NCI-H345 (cell line): ENCODE measurements around the gene INPPL1.
"Not testable (repeated sequence)": the region's sequence is repeated elsewhere in the genome, so short reads cannot be mapped to it uniquely, and the experiment has no call there.

ENCODE experiments used
- DNase-seq: peaks from one replicate; lab custom pipeline; 2025; lab: John Stamatoyannopoulos, UW

The INPPL1 gene, protein sequence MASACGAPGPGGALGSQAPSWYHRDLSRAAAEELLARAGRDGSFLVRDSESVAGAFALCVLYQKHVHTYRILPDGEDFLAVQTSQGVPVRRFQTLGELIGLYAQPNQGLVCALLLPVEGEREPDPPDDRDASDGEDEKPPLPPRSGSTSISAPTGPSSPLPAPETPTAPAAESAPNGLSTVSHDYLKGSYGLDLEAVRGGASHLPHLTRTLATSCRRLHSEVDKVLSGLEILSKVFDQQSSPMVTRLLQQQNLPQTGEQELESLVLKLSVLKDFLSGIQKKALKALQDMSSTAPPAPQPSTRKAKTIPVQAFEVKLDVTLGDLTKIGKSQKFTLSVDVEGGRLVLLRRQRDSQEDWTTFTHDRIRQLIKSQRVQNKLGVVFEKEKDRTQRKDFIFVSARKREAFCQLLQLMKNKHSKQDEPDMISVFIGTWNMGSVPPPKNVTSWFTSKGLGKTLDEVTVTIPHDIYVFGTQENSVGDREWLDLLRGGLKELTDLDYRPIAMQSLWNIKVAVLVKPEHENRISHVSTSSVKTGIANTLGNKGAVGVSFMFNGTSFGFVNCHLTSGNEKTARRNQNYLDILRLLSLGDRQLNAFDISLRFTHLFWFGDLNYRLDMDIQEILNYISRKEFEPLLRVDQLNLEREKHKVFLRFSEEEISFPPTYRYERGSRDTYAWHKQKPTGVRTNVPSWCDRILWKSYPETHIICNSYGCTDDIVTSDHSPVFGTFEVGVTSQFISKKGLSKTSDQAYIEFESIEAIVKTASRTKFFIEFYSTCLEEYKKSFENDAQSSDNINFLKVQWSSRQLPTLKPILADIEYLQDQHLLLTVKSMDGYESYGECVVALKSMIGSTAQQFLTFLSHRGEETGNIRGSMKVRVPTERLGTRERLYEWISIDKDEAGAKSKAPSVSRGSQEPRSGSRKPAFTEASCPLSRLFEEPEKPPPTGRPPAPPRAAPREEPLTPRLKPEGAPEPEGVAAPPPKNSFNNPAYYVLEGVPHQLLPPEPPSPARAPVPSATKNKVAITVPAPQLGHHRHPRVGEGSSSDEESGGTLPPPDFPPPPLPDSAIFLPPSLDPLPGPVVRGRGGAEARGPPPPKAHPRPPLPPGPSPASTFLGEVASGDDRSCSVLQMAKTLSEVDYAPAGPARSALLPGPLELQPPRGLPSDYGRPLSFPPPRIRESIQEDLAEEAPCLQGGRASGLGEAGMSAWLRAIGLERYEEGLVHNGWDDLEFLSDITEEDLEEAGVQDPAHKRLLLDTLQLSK

DNA sequence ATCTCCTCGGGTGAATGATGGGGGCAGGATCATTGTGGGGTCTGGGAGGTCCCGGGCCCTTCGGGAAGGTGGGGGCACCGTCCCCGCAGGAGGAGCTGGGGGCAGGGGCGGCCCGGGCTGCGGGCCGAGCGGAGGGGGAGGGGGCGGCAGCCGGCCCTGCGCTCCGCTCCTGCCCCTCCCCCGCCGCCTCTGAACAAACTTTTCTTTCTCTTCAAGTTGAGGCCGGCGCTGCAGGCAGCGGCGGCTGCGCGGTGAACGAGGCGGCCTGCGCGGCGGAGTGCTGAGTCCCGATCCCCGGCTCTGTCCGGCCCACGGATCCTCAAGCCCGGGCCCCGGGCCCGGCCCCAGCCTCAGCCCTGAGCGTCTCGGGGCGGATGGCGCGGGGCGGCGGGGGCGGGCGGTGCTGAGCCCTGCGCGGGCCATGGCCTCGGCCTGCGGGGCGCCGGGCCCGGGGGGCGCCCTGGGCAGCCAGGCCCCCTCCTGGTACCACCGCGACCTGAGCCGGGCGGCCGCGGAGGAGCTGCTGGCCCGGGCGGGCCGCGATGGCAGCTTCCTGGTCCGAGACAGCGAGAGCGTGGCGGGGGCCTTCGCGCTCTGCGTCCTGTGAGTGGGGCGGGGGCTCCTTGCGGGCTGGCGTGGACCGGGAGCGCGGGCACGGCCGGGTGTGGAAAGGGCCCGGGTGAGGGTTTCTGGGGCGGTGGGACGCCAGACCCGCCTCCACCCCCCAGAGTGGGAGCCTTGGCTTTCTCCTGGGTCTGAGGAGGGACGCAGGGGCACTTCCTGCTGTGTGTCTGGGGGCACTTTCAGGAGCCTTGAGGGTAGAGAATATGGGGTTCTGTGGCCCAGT, at the start of gene INPPL1:
Gene INPPL1, plus strand, starts transcription at position 204 of the 847 bp plus-strand sequence. Its CDS starts 218 bp downstream, at position 422.
- DNase-seq, result no peak

DNA sequence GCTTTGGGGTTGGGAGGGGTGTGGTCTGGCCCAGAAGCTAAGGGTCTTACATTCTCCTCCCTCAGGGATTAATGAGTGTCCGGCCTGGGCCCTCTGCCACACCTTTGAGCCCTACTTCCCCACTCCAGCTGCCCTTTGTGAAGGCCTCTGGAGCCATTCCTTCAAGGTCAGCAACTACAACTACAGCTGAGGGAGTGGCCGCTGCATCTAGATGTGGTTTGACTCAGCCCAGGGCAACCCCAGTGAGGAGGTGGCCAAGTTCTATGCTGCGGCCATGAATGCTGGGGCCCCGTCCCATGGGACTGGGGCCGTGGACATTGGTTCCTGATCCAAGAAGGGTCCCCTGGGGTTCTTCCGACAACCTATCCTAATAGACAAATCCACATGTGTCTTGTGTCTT, 46.9 kb upstream of the INPPL1 start:
- DNase-seq, result no peak

DNA sequence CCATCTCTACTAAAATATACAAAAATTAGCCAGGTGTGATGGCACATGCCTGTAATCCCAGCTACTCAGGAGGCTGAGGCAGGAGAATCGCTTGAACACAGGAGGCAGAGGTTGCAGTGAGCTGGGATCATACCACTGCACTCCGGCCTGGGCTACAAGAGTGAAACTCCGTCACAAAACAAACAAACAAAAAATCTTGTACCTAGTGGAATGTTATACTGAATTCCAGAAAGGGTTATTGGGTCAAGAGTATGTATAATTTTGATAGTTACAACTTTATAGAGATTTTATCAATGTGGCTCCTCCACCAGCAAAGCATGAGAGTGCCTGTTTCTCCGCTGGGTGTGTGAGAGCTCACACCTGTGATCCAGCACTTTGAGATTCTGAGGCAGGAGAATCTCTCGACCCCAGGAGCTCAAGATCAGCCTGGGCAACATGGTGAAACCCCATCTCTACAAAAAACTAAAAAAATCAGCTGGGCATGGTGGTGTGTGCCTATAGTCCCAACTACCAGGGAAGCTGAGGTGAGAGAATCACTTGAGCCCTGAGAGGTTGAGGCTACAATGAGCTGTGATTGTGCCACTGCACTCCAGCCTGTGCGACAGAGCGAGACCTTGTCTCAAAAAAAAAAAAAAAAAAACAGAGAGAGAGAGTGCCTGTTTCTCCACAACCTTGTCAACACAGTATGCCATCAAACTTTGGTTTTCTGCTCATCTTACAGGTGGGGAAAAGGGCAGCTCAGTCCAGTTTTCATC, 45.3 kb upstream of the INPPL1 start:
- DNase-seq, result no peak

DNA sequence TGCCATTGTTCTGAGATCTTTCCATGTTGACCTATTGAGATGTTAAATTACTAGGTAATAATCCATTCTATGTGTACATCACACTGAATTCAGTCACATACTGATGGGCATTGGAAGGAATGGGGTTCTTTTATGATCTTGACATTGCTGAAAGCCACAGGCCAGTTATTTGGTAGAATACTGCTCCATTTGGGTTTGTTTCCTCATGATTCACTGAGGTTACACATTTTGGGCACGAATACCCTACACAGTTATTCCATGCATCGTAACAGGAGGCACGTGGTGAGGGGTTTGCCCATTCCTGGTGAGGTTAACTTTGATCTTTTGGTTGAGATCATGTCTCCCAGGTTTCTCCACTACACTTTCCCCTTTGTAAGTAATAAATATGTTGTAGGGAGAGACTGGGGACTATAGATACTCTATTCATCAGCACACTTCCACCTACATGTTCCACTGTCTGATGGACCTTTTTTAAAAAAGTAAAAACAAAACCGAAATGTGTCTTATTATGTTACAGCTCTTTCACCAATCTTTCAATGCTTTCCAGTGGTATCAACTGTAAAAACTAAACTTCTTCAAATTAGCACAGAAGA, 44.7 kb upstream of the INPPL1 start:
- no peak for DNase-seq

DNA sequence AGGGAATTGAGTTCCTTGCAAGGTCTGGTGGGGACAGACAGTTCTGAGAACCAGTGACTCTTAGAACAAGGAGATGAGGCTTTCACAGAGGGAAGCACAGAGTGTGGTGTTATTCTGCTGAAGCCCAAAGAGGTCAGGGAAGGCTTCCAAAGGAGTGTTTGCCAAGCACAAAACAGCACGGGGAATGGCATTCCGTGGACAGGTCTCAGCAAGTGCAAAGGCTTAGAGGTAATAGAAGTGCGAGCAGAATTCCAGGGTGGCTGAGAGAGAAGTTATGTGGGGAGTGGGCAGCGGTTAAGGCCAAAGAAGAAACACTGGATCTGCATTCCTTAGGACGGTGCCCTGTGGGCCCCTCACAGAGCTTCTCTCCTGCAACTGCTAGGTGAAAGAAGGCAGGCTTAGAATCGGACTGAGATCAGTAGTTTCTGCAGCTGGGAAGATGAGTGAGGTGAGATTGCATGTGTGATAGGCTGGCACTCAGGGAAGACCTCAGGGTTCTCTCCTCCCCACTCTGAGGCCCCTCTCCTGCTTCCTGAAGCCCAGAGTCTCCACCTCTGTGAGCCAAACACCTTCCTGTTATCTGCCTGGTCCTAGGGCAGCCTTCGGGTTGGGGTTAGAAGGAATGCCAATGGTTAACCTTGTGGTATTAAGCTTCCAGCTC, 43.5 kb upstream of the INPPL1 start:
- DNase-seq, result not testable (repeated sequence)

DNA sequence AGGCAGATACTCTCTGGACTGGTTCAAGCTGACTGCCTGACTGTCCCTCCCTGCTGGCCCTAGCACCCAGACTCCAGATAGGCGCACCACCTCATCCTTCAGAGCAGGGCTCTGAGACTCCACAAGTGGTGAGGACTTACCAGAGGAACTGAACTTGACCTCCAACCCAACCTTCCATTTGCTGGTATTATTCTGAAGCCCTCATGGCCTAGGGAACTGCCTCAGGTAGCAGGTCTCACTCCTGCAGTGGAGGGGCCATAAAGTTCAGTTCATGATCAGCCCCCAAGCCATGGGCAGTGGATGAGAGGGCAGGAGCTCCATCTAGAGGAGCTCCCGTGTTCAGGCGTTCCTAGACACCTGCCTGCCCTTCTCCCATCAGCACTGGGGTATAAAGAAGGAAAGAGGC, 43.0 kb upstream of the INPPL1 start:
- DNase-seq, result not testable (repeated sequence)

DNA sequence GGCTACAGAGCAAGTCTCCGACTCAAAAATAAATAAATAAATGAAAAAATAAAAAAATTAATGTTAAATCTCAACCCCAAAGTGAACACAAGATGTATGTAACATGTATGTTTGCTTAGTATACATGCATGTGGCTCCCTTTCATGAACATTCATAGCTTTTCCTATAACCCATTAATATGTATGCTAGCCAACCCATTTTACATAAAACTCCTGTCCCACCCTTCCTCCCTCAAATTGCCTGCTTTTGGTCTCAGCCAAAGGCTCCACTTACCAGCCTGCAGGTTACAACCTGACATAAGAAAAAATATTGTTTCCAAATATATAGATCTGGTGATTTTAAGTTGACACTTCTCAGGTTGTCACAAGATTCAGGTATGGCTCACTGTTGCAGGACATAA, 36.3 kb upstream of the INPPL1 start:
- DNase-seq, result no peak

DNA sequence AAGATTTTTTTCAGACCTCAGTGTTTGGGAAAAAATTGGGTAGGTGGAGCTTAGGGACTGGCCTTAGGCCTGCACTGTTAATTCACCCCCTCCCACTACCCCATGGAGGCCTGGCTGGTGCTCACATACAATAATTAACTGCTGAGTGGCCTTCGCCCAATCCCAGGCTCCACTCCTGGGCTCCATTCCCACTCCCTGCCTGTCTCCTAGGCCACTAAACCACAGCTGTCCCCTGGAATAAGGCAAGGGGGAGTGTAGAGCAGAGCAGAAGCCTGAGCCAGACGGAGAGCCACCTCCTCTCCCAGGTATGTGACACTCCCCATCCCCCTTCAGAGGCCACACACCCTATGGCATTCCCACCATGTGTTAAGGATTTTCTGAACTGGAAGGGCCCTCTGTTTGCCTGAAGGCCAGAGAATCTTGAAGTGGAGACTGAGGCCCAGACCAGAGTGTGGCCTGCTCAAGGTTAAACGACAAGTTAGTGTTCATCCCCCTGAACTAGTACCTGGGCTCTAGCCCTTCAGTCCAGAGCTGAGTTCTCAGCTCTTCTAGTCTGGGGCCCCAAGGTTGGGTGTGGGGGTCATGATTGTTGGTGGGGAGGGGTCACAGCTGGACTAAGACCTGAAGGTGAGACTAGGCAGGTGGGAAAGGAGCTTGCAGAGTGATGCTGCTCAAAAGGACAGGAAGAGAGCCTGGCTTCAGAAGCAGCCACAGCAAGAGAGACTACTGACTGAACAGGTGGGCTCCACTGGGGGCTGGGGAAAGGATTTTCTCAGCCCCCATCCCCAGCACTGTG, 34.9 kb upstream of the INPPL1 start:
- DNase-seq, result no peak

DNA sequence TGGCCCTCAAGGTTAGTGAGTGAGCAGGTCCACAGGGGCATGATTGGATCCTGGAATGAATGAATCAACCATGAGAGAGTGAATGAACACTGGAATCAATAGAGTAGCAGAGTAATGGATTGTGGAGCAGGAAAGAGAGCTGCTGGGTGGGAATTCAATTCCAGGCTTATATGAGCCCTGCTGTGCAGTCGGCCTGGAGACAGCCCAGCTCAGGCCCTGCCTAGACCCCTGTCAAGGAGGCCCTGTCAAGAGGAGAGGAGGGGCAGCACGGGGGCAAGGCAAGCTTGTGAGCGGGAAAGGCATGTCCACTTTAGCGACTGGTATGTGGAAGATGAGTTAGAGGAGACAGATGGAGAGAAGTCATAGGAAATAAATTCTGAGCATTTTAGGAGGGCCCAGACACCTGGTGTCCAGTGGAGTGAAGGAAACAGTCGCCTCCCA, 33.9 kb upstream of the INPPL1 start:
- DNase-seq, result no peak

DNA sequence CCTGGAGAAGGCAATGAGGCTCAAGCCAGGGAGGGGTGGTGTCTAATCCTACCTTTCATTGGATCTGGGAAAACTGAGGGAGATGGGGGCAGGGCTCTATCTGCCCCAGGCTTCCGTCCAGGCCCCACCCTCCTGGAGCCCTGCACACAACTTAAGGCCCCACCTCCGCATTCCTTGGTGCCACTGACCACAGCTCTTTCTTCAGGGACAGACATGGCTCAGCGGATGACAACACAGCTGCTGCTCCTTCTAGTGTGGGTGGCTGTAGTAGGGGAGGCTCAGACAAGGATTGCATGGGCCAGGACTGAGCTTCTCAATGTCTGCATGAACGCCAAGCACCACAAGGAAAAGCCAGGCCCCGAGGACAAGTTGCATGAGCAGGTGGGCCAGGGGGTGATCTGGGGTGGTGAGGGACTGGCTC, 32.6 kb upstream of the INPPL1 start, which contains the start of gene FOLR1:
Gene FOLR1, plus strand, starts transcription at position 180 of the 421 bp plus-strand sequence. Its CDS starts 34 bp downstream, at position 214.
- no peak for DNase-seq

DNA sequence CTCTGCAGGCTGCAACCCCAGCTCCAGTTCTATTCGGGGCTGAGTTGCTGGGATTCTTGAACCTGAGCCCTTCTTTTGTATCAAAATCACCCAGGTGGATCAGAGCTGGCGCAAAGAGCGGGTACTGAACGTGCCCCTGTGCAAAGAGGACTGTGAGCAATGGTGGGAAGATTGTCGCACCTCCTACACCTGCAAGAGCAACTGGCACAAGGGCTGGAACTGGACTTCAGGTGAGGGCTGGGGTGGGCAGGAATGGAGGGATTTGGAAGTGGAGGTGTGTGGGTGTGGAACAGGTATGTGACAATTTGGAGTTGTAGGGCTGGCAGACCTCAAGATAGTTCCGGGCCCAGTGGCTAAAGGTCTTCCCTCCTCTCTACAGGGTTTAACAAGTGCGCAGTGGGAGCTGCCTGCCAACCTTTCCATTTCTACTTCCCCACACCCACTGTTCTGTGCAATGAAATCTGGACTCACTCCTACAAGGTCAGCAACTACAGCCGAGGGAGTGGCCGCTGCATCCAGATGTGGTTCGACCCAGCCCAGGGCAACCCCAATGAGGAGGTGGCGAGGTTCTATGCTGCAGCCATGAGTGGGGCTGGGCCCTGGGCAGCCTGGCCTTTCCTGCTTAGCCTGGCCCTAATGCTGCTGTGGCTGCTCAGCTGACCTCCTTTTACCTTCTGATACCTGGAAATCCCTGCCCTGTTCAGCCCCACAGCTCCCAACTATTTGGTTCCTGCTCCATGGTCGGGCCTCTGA, 28.9 kb upstream of the INPPL1 start:
- DNase-seq, result no peak

DNA sequence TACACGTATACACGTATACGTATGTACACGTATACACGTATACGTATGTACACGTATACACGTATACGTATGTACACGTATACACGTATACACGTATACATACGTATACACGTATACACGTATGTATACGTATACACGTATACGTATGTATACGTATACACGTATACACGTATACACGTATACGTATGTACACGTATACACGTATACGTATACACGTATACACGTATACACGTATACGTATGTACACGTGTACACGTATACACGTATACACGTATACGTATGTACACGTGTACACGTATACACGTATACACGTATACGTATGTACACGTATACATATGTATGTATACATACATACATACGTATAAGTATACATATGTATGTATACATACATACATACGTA, 23.1 kb upstream of the INPPL1 start:
- DNase-seq, result not testable (repeated sequence)

DNA sequence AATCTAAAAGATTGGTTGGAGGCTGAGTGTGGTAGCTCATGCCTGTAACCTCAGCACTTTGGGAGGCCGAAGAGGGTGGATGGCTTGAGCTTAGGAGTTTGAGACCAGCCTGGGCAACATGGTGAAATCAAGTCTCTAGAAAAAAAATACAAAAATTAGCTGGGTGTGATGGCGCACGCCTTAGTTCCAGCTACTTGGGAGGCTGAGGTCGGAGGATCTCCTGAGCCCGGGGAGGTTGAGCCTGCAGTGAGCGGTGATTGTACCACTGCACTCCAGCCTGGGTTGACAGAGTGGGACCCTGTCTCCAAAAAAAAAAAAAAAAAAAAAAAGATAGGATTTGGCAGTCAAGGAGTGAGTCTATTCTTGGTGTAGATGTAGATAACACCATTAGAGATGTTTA, 22.0 kb upstream of the INPPL1 start:
- no peak for DNase-seq

DNA sequence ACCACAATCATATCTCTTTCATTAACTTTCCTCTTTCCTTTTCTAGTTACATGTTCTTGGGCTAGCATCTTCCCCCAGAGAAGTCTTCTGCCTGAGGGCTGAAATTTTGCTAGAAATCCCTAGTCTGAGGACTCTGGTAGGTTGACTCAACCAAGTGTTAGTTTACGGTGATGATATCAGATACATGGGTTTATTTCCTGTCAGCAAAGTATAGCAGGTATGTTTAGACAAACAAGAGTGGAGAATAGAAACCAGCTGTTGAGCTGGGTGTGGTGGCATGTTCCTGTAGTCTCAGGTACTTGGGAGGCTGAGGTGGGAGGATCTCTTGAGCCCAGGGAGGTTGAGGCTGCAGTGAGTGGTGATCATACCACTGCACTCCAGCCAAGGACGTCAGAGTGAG, 21.4 kb upstream of the INPPL1 start:
- no peak for DNase-seq

DNA sequence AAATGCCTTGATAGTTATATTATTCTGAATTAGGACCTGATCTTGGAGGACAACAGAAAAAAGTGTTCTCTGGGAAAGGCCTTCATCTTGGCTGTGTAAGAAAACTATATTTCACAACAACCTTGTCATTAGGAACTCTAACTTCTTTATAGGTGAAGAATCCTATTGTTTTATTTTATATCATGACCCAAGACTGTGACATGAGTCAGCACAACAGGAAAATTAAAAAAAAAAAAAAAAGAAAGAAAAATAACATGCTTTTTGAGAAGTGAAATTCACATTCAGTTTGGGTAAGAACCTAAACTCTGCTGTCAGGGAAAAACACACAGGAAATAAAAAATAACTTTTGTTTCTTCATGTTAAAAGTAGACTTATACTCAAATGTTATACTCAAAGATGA, 19.7 kb upstream of the INPPL1 start:
- no peak for DNase-seq

DNA sequence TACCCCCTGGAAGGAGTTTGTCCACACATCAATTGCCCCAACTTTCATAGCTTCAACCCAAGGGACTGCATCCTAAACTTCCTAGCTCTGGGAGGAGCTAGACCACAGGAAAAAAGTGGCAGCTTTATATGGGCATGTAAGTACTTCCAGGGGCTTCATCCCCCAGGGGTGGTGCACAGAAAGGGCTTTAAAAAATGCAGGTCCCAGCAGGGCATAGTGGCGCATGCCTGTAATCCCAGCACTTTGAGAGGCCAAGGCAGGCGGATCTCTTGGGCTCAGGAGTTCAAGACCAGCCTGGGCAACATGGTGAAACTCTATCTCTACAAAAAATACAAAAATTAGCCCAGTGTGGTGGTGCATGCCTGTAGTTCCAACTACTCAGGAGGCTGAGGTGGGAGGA, 17.8 kb upstream of the INPPL1 start:
- not testable (repeated sequence) for DNase-seq

DNA sequence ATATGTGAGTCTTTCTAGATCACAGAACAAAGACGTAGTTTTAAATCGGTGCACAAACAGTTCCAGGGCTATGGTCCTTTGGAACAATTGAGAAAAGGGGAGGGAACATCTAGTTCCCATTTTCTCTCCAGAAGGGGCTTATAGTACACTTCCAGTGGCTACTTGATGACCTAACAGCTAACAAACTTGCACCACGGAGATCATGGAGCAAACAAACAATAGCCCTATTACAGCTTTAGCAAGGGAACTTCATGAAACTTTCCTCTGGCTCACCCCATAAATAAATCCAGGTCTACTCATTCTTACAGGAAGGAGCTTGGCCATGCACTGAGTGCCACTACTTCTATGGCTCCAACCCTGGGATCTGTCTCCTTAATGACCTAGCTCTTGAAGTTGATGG, 16.3 kb upstream of the INPPL1 start:
- no peak for DNase-seq

DNA sequence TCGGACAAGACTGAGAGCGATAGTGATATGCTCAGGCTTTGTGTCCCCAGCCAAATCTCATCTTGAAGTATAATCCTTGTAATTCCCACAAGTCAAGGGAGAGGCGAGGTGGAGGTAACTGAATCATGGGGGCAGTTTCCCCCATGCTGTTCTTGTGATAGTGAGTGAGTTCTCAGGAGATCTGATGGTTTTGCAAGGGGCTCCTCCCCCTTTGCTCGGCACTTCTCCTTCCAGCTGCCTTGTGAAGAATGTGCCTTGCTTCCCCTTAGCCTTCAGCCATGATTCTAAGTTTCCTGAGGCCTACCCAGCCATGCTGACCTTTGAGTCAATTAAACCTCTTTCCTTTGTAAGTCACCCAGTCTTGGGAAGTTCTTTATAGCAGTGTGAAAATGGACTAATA, 15.5 kb upstream of the INPPL1 start:
- no peak for DNase-seq
